ENCODE results near the gene SCYGR2.

- no peak for TF ChIP-seq POLR2A (IDR thresholded peaks at IDR 0.05)
- TF ChIP-seq CTCF (IDR thresholded peaks at IDR 0.05 in 4 of 5, conservative IDR thresholded peaks at IDR 0.05 in 1 of 5) = no peak
Measured at GRCh38 chr2:227625420-227625819, 26.7 kb downstream of the SCYGR2 start.
